SU-DHL-6 (cell line): ENCODE measurements around the gene CBFA2T2.
"Not testable (repeated sequence)": the region's sequence is repeated elsewhere in the genome, so short reads cannot be mapped to it uniquely, and the experiment has no call there.

ENCODE experiments used
- H2AFZ ChIP-seq: fragments of 200-600 bp; sonication (generic); 2 replicates; pipeline ENCODE4 v1.6.1; 2014; ENCODE audit warnings: low read depth, mild to moderate bottlenecking, moderate library complexity, mixed read lengths, antibody characterized with exemption, low read length; ENCODE audit not compliant: severe bottlenecking
- H3F3A ChIP-seq: fragments of 200-600 bp; shearing (Covaris generic); 2 replicates; pipeline ENCODE4 v1.6.0; 2016; ENCODE audit warnings: antibody characterized with exemption, mild to moderate bottlenecking; ENCODE audit not compliant: insufficient read depth
- H3K27ac ChIP-seq: fragments of 200-600 bp; sonication (generic); 2 replicates; pipeline ENCODE4 v1.5.1; 2016; ENCODE audit warnings: low read depth, mild to moderate bottlenecking, low read length, moderate library complexity, mixed read lengths
- H3K27me3 ChIP-seq: fragments of 200-600 bp; sonication (generic), shearing (Covaris generic); 2 replicates; pipeline ENCODE4 v1.6.0; 2014; ENCODE audit warnings: mild to moderate bottlenecking, low read length
- H3K36me3 ChIP-seq: fragments of 200-600 bp; sonication (generic); 2 replicates; pipeline ENCODE4 v1.6.1; 2014; ENCODE audit warnings: mild to moderate bottlenecking, low read length, mixed read lengths
- H3K4me2 ChIP-seq: fragments of 300-600, 200-600 bp; shearing (Covaris generic), sonication (generic); 2 replicates; pipeline ENCODE4 v1.6.0; 2014; ENCODE audit warnings: low read length, low read depth, mild to moderate bottlenecking; ENCODE audit not compliant: poor library complexity, severe bottlenecking
- H3K4me3 ChIP-seq: fragments of 200-600 bp; sonication (generic); 2 replicates; pipeline ENCODE4 v1.5.1; 2014; ENCODE audit warnings: antibody characterized with exemption, low read length, mild to moderate bottlenecking, mixed read lengths; ENCODE audit not compliant: insufficient read depth, poor library complexity, severe bottlenecking
- H3K79me2 ChIP-seq: fragments of 200-600 bp; sonication (generic); 2 replicates; pipeline ENCODE4 v1.6.1; 2014; ENCODE audit warnings: mild to moderate bottlenecking, low read length, moderate library complexity; ENCODE audit not compliant: insufficient read depth
- H3K9ac ChIP-seq: fragments of 200-600 bp; sonication (generic); 2 replicates; pipeline ENCODE4 v1.7.0; 2014; ENCODE audit warnings: mild to moderate bottlenecking, low read length
- H3K9me2 ChIP-seq: fragments of 200-600 bp; sonication (generic); replicated peaks from 2 replicates; pipeline ENCODE4 v1.6.1; 2014; ENCODE audit warnings: low read length; ENCODE audit not compliant: insufficient read depth
- H3K9me3 ChIP-seq: fragments of 200-600 bp; sonication (generic); 2 replicates; pipeline ENCODE4 v1.6.1; 2014; ENCODE audit warnings: low read length, mixed read lengths; ENCODE audit not compliant: insufficient read depth
- H4K20me1 ChIP-seq: fragments of 200-600 bp; sonication (generic); 2 replicates; pipeline ENCODE4 v1.6.1; 2014; ENCODE audit warnings: low read depth, mild to moderate bottlenecking, antibody characterized with exemption, low read length, moderate library complexity, mixed read lengths
- EZH2phosphoT487 ChIP-seq: fragments of 200-600 bp; sonication (generic), shearing (Covaris generic); conservative IDR thresholded peaks from 2 replicates; pipeline ENCODE4 v1.6.1; 2018; ENCODE audit warnings: mild to moderate bottlenecking, antibody characterized with exemption, low read length, moderate library complexity, mixed read lengths
- TF ChIP-seq, protein P1 (sequence below): fragments of 200-600 bp; sonication (generic); IDR thresholded peaks from one replicate; pipeline ENCODE4 v1.5.1; 2017; ENCODE audit warnings: antibody characterized with exemption, mild to moderate bottlenecking, low read length, moderate library complexity; ENCODE audit not compliant: insufficient read depth, poor library complexity, severe bottlenecking

Gene CBFA2T2

DNA sequence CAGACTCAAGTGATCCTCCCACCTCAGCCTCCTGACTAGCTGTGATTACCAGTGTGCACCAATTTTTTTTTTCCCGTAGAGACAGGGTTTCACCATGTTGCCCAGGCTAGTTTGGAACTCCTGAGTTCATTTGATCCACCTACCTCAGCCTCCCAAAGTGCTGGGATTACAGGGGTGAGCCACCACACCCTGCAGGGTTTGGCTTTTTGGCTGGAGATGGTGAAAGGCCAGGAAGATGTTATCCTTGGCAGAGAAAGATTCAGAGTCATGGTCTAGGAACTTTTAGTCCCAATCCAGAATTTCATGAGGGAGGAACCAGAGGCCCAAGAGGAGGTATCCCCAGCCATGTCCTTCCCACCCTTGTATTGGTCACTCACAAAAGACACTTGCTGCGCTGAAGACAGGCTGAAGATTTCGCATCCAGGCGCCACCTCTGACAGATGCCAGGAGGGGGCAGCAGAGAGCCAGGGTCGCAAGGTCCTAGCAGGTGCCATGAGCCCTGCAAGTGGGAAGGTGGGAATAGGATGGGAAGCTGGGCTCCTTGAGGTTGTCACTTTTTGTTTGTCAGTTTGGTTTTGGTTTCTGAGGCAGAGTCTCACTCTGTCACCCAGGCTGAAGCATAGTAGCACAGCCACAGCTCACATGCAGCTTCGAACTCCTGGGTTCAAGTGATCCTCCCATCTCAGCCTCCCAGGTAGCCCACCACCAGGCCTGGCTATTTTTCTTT lies 32.8 kb upstream of the CBFA2T2 start:
- H3K27me3 ChIP-seq, H3K9me2 ChIP-seq, H3K79me2 ChIP-seq, H3K4me3 ChIP-seq, H3K9me3 ChIP-seq, H3K36me3 ChIP-seq, H2AFZ ChIP-seq, H3F3A ChIP-seq, H3K4me2 ChIP-seq, H3K27ac ChIP-seq, H3K9ac ChIP-seq, H4K20me1 ChIP-seq: not testable (repeated sequence)
- TF ChIP-seq, protein P1, sequence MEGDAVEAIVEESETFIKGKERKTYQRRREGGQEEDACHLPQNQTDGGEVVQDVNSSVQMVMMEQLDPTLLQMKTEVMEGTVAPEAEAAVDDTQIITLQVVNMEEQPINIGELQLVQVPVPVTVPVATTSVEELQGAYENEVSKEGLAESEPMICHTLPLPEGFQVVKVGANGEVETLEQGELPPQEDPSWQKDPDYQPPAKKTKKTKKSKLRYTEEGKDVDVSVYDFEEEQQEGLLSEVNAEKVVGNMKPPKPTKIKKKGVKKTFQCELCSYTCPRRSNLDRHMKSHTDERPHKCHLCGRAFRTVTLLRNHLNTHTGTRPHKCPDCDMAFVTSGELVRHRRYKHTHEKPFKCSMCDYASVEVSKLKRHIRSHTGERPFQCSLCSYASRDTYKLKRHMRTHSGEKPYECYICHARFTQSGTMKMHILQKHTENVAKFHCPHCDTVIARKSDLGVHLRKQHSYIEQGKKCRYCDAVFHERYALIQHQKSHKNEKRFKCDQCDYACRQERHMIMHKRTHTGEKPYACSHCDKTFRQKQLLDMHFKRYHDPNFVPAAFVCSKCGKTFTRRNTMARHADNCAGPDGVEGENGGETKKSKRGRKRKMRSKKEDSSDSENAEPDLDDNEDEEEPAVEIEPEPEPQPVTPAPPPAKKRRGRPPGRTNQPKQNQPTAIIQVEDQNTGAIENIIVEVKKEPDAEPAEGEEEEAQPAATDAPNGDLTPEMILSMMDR, result peak; percentile 84

DNA sequence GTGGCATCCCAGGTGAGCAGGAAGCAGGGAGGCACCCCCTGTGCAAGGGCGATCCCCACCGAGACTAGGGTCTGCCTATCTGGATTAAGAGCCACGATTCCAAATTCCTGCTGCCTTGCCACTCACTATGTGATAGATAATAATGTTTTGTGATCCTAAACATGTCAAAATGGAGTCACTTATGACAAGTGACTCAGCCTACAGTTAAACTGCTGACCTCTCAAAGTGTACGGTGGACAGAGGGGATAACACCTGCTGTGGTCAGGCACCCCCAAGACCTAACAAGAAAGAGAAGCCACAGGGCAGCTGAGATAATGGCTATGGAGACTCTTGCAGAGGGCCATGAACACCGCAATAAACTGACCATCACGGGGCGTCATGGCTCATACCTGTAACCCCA lies 30.3 kb upstream of the CBFA2T2 start:
- no peak overlapping the region for H3K4me2 ChIP-seq

DNA sequence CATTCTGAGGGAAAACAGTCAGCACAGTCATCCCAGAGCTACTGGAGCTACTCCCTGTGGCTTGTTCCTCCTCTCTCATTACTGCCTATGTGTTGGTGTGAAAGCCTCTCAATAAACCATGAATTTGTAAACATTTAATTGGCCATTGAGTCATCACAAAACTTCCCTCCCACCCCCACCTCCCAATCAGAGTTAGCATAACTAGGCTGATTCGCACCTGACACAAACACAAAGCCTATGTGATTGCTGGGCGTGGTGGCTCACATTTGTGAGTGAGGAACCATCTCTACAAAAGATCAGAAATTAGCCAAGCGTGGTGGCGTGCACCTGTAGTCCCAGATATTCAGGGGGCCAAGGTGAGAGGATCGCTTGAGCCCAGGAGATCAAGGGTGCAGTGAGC lies 29.2 kb upstream of the CBFA2T2 start:
- H2AFZ ChIP-seq, result no peak overlapping the region
- no peak overlapping the region for H3K4me2 ChIP-seq
- H3K4me3 ChIP-seq, result no peak overlapping the region

More for the DNA sequence above, 30.3 kb upstream of the CBFA2T2 start:
- H3K36me3 ChIP-seq, result no peaks in the 10 kb centered on the region
- no peak overlapping the region for H3K4me3 ChIP-seq
- no peaks in the 10 kb centered on the region for H3K9me2 ChIP-seq
- no peak overlapping the region for H2AFZ ChIP-seq
- no peaks in the 10 kb centered on the region for H3K9me3 ChIP-seq
- no peak overlapping the region for H3K9ac ChIP-seq
- H4K20me1 ChIP-seq, result no peaks in the 10 kb centered on the region
- no peak for TF ChIP-seq EZH2phosphoT487
- TF ChIP-seq, protein P1, result no peak
- H3K79me2 ChIP-seq, result no peaks in the 10 kb centered on the region
- H3F3A ChIP-seq, result no peaks in the 10 kb centered on the region
- H3K27ac ChIP-seq, result no peak overlapping the region
- no peaks in the 10 kb centered on the region for H3K27me3 ChIP-seq

More for the DNA sequence above, 29.2 kb upstream of the CBFA2T2 start:
- H3K27ac ChIP-seq, result no peak overlapping the region
- H3K9ac ChIP-seq, result no peak overlapping the region
- no peaks in the 10 kb centered on the region for H3K27me3 ChIP-seq
- H3K9me2 ChIP-seq, result no peaks in the 10 kb centered on the region
- no peaks in the 10 kb centered on the region for H3K36me3 ChIP-seq
- no peaks in the 10 kb centered on the region for H3F3A ChIP-seq
- H3K79me2 ChIP-seq, result no peaks in the 10 kb centered on the region
- H4K20me1 ChIP-seq, result no peaks in the 10 kb centered on the region
- TF ChIP-seq, protein P1, result no peak
- TF ChIP-seq EZH2phosphoT487, result no peak
- H3K9me3 ChIP-seq, result no peaks in the 10 kb centered on the region
